Neuronal stem cell (in vitro differentiated cells): ENCODE results near the gene PILRB.

ENCODE experiments used
- DNase-seq: peaks from one replicate; pipeline ENCODE4 v3.0.0-alpha.2; 2013; ENCODE audit warnings: low spot score
- H2AFZ ChIP-seq: one replicate; pipeline ENCODE4 v1.6.1; 2013; ENCODE audit warnings: mild to moderate bottlenecking, low read length, inconsistent platforms
- H2AK5ac ChIP-seq: 2 replicates; pipeline ENCODE4 v1.6.1; 2013; ENCODE audit warnings: low read depth, mild to moderate bottlenecking, inconsistent platforms, low read length, moderate library complexity, mixed read lengths
- H2BK120ac ChIP-seq: 2 replicates; pipeline ENCODE4 v1.6.1; 2013; ENCODE audit warnings: low read depth, mild to moderate bottlenecking, inconsistent platforms, low read length, moderate library complexity, mixed read lengths
- H2BK12ac ChIP-seq: one replicate; pipeline ENCODE4 v1.6.1; 2013; ENCODE audit warnings: low read length, inconsistent platforms
- H2BK15ac ChIP-seq: 2 replicates; pipeline ENCODE4 v1.6.1; 2013; ENCODE audit warnings: mild to moderate bottlenecking, low read length, inconsistent platforms, mixed read lengths
- H2BK5ac ChIP-seq: one replicate; pipeline ENCODE4 v1.6.1; 2013; ENCODE audit warnings: inconsistent platforms, mild to moderate bottlenecking, low read length, moderate library complexity
- H3K14ac ChIP-seq: one replicate; pipeline ENCODE4 v1.6.1; 2013; ENCODE audit warnings: low read length, inconsistent platforms
- H3K18ac ChIP-seq: 2 replicates; pipeline ENCODE4 v1.6.1; 2013; ENCODE audit warnings: low read length, inconsistent platforms
- H3K23ac ChIP-seq: 2 replicates; pipeline ENCODE4 v1.6.1; 2013; ENCODE audit warnings: low read depth, mild to moderate bottlenecking, mixed read lengths, low read length, inconsistent platforms; ENCODE audit not compliant: poor library complexity
- H3K27ac ChIP-seq: replicated peaks from 3 replicates; pipeline ENCODE4 v1.5.1; 2013; ENCODE audit warnings: low read length, inconsistent platforms
- H3K27me3 ChIP-seq, 3 experiments: 2 replicates each; pipeline ENCODE4 v1.6.1; 2013; ENCODE audit warnings: low read length in 3 of 3, mild to moderate bottlenecking in 2 of 3, inconsistent platforms in 1 of 3, low read depth in 1 of 3, mixed read lengths in 1 of 3, moderate library complexity in 1 of 3; ENCODE audit not compliant: control insufficient read depth in 3 of 3, insufficient read depth in 3 of 3
- H3K36me3 ChIP-seq, 2 donors: replicated peaks in 1 of 2; 2 replicates each; pipeline ENCODE4 v1.6.1; 2013; ENCODE audit warnings: low read length in 2 of 2; ENCODE audit not compliant: control insufficient read depth in 2 of 2, insufficient read depth in 2 of 2
- H3K4ac ChIP-seq: 2 replicates; pipeline ENCODE4 v1.6.1; 2013; ENCODE audit warnings: inconsistent platforms, mild to moderate bottlenecking, low read length, moderate library complexity
- H3K4me1 ChIP-seq, 2 donors: 1 replicate in 1 of 2; 2 replicates in 1 of 2; pipeline ENCODE4 v1.6.1; 2013; ENCODE audit warnings: low read length in 2 of 2, low read depth in 1 of 2; ENCODE audit not compliant: control insufficient read depth in 2 of 2, insufficient read depth in 1 of 2
- H3K4me2 ChIP-seq: one replicate; pipeline ENCODE4 v1.6.1; 2013; ENCODE audit warnings: mild to moderate bottlenecking, low read length, inconsistent platforms; ENCODE audit not compliant: insufficient read depth, poor library complexity, severe bottlenecking
- H3K4me3 ChIP-seq, 2 donors: 2 replicates each; pipeline ENCODE4 v1.5.1; 2013; ENCODE audit warnings: low read length in 2 of 2, mild to moderate bottlenecking in 2 of 2, inconsistent platforms in 1 of 2, moderate library complexity in 1 of 2
- H3K79me1 ChIP-seq: one replicate; pipeline ENCODE4 v1.6.1; 2013; ENCODE audit warnings: low read depth, mild to moderate bottlenecking, inconsistent platforms, low read length, moderate library complexity
- H3K9ac ChIP-seq: one replicate; pipeline ENCODE4 v1.6.1; 2013; ENCODE audit warnings: mild to moderate bottlenecking, low read depth, low read length, inconsistent platforms; ENCODE audit not compliant: poor library complexity
- H3K9me3 ChIP-seq, 2 donors: replicated peaks in 1 of 2; 2 replicates each; pipeline versions ENCODE3 to v1.6.1; 2013; ENCODE audit warnings: low read length in 2 of 2, mild to moderate bottlenecking in 2 of 2, inconsistent platforms in 1 of 2, low read depth in 1 of 2, mixed read lengths in 1 of 2, moderate library complexity in 1 of 2; ENCODE audit not compliant: control insufficient read depth in 2 of 2, insufficient read depth in 1 of 2
- H4K8ac ChIP-seq: one replicate; pipeline ENCODE4 v1.6.1; 2013; ENCODE audit warnings: low read depth, mild to moderate bottlenecking, inconsistent platforms, low read length, moderate library complexity
- H4K91ac ChIP-seq: one replicate; pipeline ENCODE4 v1.6.1; 2013; ENCODE audit warnings: low read length, low read depth, mild to moderate bottlenecking, inconsistent platforms; ENCODE audit not compliant: poor library complexity
- WGBS, 2 donors: extraction: QIAGEN DNeasy Blood & Tissue Kit; methylation state at CpG; one replicate each; pipeline ENCODE4 v1.1.7; 2013; ENCODE audit warnings: missing lambda C conversion rate in 2 of 2, mixed read lengths in 1 of 2; ENCODE audit not compliant: insufficient read length in 2 of 2, insufficient replicate concordance in 1 of 2; ENCODE audit errors: extremely low coverage in 2 of 2; 5-methylcytosine and 5-hydroxymethylcytosine counted together

Gene PILRB

DNA sequence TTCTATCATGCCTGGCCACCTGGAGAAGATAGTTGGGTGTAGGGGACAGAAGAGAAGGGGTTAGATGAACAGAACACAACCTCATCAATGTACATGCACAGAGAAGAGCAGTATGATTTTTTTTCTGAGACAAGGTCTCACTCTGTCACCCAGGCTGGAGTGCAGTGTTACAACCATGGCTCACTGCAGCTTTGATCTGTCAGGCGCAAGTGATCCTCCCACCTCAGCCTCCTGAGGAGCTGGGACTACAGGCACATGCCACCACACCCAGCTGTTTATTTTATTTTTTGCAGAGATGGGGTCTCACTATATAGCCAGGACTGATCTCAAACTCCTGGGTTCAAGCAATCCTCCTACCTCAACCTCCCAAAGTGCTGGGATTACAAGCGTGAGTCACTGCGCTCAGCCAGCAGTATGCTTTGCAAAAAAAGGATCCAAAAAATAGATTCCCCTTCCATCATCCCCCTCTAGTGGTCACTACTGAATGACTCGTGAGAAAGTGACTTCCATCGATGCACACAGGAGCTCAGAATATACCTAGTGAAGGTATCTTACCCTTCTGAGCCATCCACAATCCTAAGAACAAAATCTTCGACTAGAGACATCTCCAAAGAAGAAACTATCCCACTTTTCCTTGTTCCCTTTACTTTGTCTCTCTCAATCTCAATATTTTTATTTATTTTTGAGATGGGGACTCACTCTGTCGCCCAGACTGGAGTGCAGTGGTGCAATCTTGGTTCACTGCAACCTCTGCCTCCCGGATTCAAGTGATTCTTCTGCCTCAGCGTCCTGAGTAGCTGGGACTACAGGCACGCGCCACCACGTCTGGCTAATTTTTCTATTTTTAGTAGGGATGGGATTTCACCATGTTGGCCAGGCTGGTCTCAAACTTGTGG, 49.6 kb downstream of the PILRB start:
- H3K4me1 ChIP-seq = no peaks in the 10 kb centered on the region
- no peaks in the 10 kb centered on the region for H3K79me1 ChIP-seq
- H3K4me3 ChIP-seq = no peak overlapping the region
- H3K23ac ChIP-seq = no peak overlapping the region
- no peak overlapping the region for H2AK5ac ChIP-seq
- H3K36me3 ChIP-seq = no peaks in the 10 kb centered on the region
- no peak overlapping the region for H3K18ac ChIP-seq
- H4K8ac ChIP-seq = no peak overlapping the region
- WGBS, 2 donors = no CpG with 5 or more reads among the region's 12 CpGs
- H2BK5ac ChIP-seq = no peak overlapping the region
- peaks cover 0 to 1% (median 0%) of the 10 kb centered on the region in 3 experiments for H3K27me3 ChIP-seq
- no peak overlapping the region for H3K4ac ChIP-seq
- H3K9me3 ChIP-seq = no peaks in the 10 kb centered on the region
- H3K27ac ChIP-seq = no peak overlapping the region
- DNase-seq = peak; percentile 56
- no peak overlapping the region for H2AFZ ChIP-seq
- no peak overlapping the region for H3K4me2 ChIP-seq
- no peak overlapping the region for H2BK15ac ChIP-seq
- H2BK120ac ChIP-seq = no peak overlapping the region
- H2BK12ac ChIP-seq = no peak overlapping the region
- H3K14ac ChIP-seq = no peak overlapping the region
- H4K91ac ChIP-seq = no peak overlapping the region
- H3K9ac ChIP-seq = no peak overlapping the region

GRCh38 chr7:100411101-100411500, 53.2 kb downstream of the PILRB start:
- H3K4me2 ChIP-seq = no peak overlapping the region
- no CpG with 5 or more reads among the region's 6 CpGs for WGBS, 2 donors
- no peak overlapping the region for H3K23ac ChIP-seq
- no peaks in the 10 kb centered on the region for H3K79me1 ChIP-seq
- H2BK12ac ChIP-seq = no peak overlapping the region
- H3K14ac ChIP-seq = no peak overlapping the region
- H3K9me3 ChIP-seq = no peaks in the 10 kb centered on the region
- no peak overlapping the region for H2BK120ac ChIP-seq
- no peak overlapping the region for H2BK5ac ChIP-seq
- peaks cover 0 to 4% of the 10 kb centered on the region in 2 donors for H3K4me1 ChIP-seq
- no peak overlapping the region for H3K4me3 ChIP-seq
- no peak overlapping the region for H3K27ac ChIP-seq
- H4K8ac ChIP-seq = no peak overlapping the region
- H2AK5ac ChIP-seq = no peak overlapping the region
- H2BK15ac ChIP-seq = no peak overlapping the region
- H3K18ac ChIP-seq = no peak overlapping the region
- no peak for DNase-seq
- H2AFZ ChIP-seq = no peak overlapping the region
- no peak overlapping the region for H4K91ac ChIP-seq
- no peak overlapping the region for H3K9ac ChIP-seq
- H3K36me3 ChIP-seq = no peaks in the 10 kb centered on the region
- H3K4ac ChIP-seq = no peak overlapping the region
- H3K27me3 ChIP-seq = peaks cover 0 to 1% (median 0%) of the 10 kb centered on the region in 3 experiments

DNA sequence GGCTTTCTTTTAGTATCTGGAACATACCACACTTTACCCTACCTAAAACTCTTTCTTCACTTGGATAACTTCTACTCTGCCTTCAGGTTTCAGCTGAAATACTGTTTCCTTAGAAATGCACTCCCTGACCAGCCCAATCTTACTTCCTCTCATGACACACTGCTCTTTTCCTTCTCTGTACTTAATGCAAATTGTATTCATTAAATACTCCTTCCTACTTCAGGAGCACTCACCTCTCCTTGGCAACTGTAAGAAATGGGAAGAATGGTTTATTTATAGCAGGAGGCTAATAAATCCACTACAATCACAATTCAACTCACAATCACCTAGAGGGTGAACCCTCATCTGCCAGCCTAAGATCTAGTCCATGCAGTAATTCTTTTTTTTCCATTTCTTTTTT, 55.4 kb downstream of the PILRB start:
- Histone ChIP-seq H4K8ac (no peak overlapping the region), H3K4me2 (no peak overlapping the region), H3K9me3 (no peaks in the 10 kb centered on the region), H3K4me1 (peaks cover 0 to 4% of the 10 kb centered on the region in 2 donors), H2BK120ac (no peak overlapping the region), H2AFZ (peak overlapping the region; percentile 24), H3K36me3 (no peaks in the 10 kb centered on the region), H3K9ac (no peak overlapping the region), H3K27me3 (peaks cover 0 to 1% (median 0%) of the 10 kb centered on the region in 3 experiments), H2BK5ac (no peak overlapping the region), H3K14ac (no peak overlapping the region), H4K91ac (no peak overlapping the region), H3K23ac (no peak overlapping the region), H2BK12ac (no peak overlapping the region), H2AK5ac (no peak overlapping the region), H3K4me3 (no peak overlapping the region), H3K79me1 (no peaks in the 10 kb centered on the region), H3K18ac (no peak overlapping the region), H3K27ac (no peak overlapping the region), H2BK15ac (no peak overlapping the region), H3K4ac (no peak overlapping the region)
- no peak for DNase-seq

- Histone ChIP-seq H3K4me2 (no peak overlapping the region), H2BK5ac (no peak overlapping the region), H3K4me3 (no peak overlapping the region), H3K79me1 (no peaks in the 10 kb centered on the region), H3K14ac (no peak overlapping the region), H2BK12ac (no peak overlapping the region), H4K91ac (no peak overlapping the region), H3K18ac (no peak overlapping the region), H3K27ac (no peak overlapping the region), H3K23ac (no peak overlapping the region), H4K8ac (no peak overlapping the region), H3K36me3 (no peaks in the 10 kb centered on the region), H3K27me3 (peaks cover 0 to 1% (median 0%) of the 10 kb centered on the region in 3 experiments), H2BK15ac (no peak overlapping the region), H3K9me3 (no peaks in the 10 kb centered on the region), H3K4ac (no peak overlapping the region), H2AK5ac (no peak overlapping the region), H2AFZ (no peak overlapping the region), H3K4me1 (peaks cover 0 to 4% of the 10 kb centered on the region in 2 donors), H3K9ac (no peak overlapping the region), H2BK120ac (no peak overlapping the region)
- DNase-seq = no peak
- WGBS, 2 donors = no CpG with 5 or more reads among the region's 1 CpG
Measured at GRCh38 chr7:100413889-100414288, 56.0 kb downstream of the PILRB start.
